Esophagus muscularis mucosa (tissue), 3 donors: Measurements from ENCODE around the gene GSE1.

Experiments
- CTCF ChIP-seq, 3 experiments: fragments of 200-600 bp in 2 of 3; fragments of 450-650 bp in 1 of 3; sonication (generic) in 2 of 3; IDR thresholded peaks; one replicate each; pipeline ENCODE4 v1.5.1; 2017 to 2019; ENCODE audit warnings: antibody characterized with exemption in 3 of 3, mild to moderate bottlenecking in 2 of 3, moderate library complexity in 1 of 3
- POLR2A ChIP-seq: fragments of 450-650 bp; IDR thresholded peaks from one replicate; pipeline ENCODE4 v1.6.1; 2017; ENCODE audit warnings: antibody characterized with exemption, moderate library complexity, mild to moderate bottlenecking, low read depth
- POLR2AphosphoS5 ChIP-seq, 2 donors: sonication (generic); formaldehyde crosslinking; IDR thresholded peaks; one replicate each; pipeline ENCODE4 v1.6.1; 2017; ENCODE audit warnings: antibody characterized with exemption in 2 of 2

- TF ChIP-seq CTCF (IDR thresholded peaks at IDR 0.05) (no peak), POLR2A (no peak), POLR2AphosphoS5 (IDR thresholded peaks at IDR 0.05) (no peak)
Measured at GRCh38 chr16:85655216-85656129, 42.4 kb downstream of the GSE1 start.
